CD4-positive, alpha-beta T cell (primary cell): Measurements from ENCODE around the gene CAPN9. TPM values are rescaled to one million over a fixed set of nuclear protein-coding genes. Genes with fewer than 3 reads are reported as not detected.

Source experiments
- ATAC-seq: fragments of 200-7000 bp; cut with Tn5 transposase; one replicate; pipeline ENCODE4 v1.10.0; 2022; ENCODE audit warnings: mild to moderate bottlenecking; ENCODE audit not compliant: poor library complexity
- CTCF ChIA-PET: fragments of 350-600 bp; sonication (Branson Sonifier 250); formaldehyde crosslinking; loops from one replicate; lab custom pipeline; 2021; ENCODE audit warnings: antibody characterized with exemption, inconsistent platforms; lab: Charles Lee
- POLR2A ChIA-PET: fragments of 350-600 bp; sonication (Branson Sonifier 250); formaldehyde crosslinking; loops from one replicate; lab custom pipeline; 2021; ENCODE audit warnings: antibody characterized with exemption, inconsistent platforms; lab: Charles Lee
- DNase-seq, 14 experiments: peaks; one replicate each; pipeline ENCODE4 v3.0.0-alpha.2; 2013 to 2020; ENCODE audit warnings: mixed read lengths in 2 of 14
- H3K27ac ChIP-seq, 2 donors: one replicate each; pipeline versions ENCODE4 v1.5.1 to v1.7.0; 2013; ENCODE audit warnings: low read length in 2 of 2, low read depth in 1 of 2, mild to moderate bottlenecking in 1 of 2
- H3K27me3 ChIP-seq, 2 experiments: 1 replicate in 1 of 2; 2 replicates in 1 of 2; pipeline versions ENCODE4 v1.6.1 to v1.7.0; 2013; ENCODE audit warnings: low read length in 2 of 2, control low read depth in 1 of 2, mild to moderate bottlenecking in 1 of 2, moderate library complexity in 1 of 2; ENCODE audit not compliant: insufficient read depth in 2 of 2, control insufficient read depth in 1 of 2
- H3K36me3 ChIP-seq: one replicate; pipeline ENCODE4 v1.6.1; 2013; ENCODE audit warnings: low read length, control low read depth; ENCODE audit not compliant: insufficient read depth
- H3K4me1 ChIP-seq: one replicate; pipeline ENCODE4 v1.6.1; 2013; ENCODE audit warnings: low read length, control low read depth; ENCODE audit not compliant: insufficient read depth
- H3K4me3 ChIP-seq: one replicate; pipeline ENCODE4 v1.5.1; 2013; ENCODE audit warnings: mild to moderate bottlenecking, low read length, moderate library complexity
- H3K9me3 ChIP-seq, 2 experiments: 1 replicate in 1 of 2; 2 replicates in 1 of 2; pipeline versions ENCODE4 v1.6.1 to v1.7.0; 2013; ENCODE audit warnings: low read length in 2 of 2, mild to moderate bottlenecking in 2 of 2, control low read depth in 1 of 2, moderate library complexity in 1 of 2; ENCODE audit not compliant: control insufficient read depth in 1 of 2, insufficient read depth in 1 of 2
- H3K27ac Mint-ChIP-seq: one replicate; pipeline ENCODE4 v1.8.0; 2020; ENCODE audit warnings: mixed read lengths
- H3K27me3 Mint-ChIP-seq: one replicate; pipeline ENCODE4 v1.8.0; 2021; ENCODE audit warnings: mixed read lengths
- H3K36me3 Mint-ChIP-seq: one replicate; pipeline ENCODE4 v1.8.0; 2021; ENCODE audit warnings: low read depth, mixed read lengths
- H3K4me1 Mint-ChIP-seq: one replicate; pipeline ENCODE4 v1.8.0; 2021; ENCODE audit warnings: low read depth, mixed read lengths
- H3K4me3 Mint-ChIP-seq: one replicate; pipeline ENCODE4 v1.8.0; 2020; ENCODE audit warnings: mild to moderate bottlenecking, mixed read lengths
- H3K9me3 Mint-ChIP-seq: one replicate; pipeline ENCODE4 v1.8.0; 2020; ENCODE audit warnings: mixed read lengths
- intact Hi-C, 2 experiments: fragments of 100-400 bp; cut with DNase I in 1 of 2; cut with micrococcal nuclease in 1 of 2; formaldehyde crosslinking; loops; one replicate each; pipeline versions ENCODE4 v1.15.1 to v1.9.0; 2023 to 2025; cut with DNase I, micrococcal nuclease
- total RNA-seq, 174 experiments: library from RNA in 2 of 174; stranded (reverse) in 2 of 174; gene quantifications; one replicate each; pipeline ENCODE4 v1.2.3 and lab custom pipeline; 2021 to 2026
- TF ChIP-seq, protein P1 (sequence below): fragments of 200-600 bp; IDR thresholded peaks from one replicate; pipeline ENCODE4 v1.8.0; 2022; ENCODE audit warnings: antibody characterized with exemption, mild to moderate bottlenecking

CAPN9 gene
- total RNA-seq, 2 experiments from 2014 or later = not detected

DNA sequence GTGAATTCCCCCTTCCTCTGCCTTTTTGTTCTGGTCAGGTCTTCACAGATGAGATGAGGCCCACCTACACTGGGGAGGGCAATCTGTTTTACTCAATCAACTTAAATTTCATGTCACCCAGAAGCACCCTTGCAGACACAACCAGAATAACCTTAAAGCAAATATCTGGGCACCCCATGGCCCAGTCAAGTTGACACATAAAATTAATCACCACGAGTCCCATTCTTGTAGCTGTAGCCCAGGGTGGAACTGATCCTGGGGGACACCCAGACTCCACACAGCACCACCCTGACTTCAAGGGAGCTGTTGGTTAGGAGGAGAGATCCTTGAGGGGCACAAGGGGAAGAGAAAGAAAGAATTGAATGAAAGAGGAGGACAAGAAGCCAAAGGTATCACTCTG lies 23.1 kb downstream of the CAPN9 start:
- POLR2A ChIA-PET = no interaction called here
- Histone ChIP-seq H3K4me1 (no peaks in the 10 kb centered on the region), H3K9me3 (peaks cover 0 to 3% of the 10 kb centered on the region in 2 experiments), H3K36me3 (no peaks in the 10 kb centered on the region), H3K4me3 (no peak overlapping the region), H3K27me3 (no peaks in the 10 kb centered on the region), H3K27ac (no peak overlapping the region)
- no peaks in the 10 kb centered on the region for H3K4me1 Mint-ChIP-seq
- intact Hi-C loops = no loop called here
- H3K27ac Mint-ChIP-seq = no peak overlapping the region
- no peak overlapping the region for H3K4me3 Mint-ChIP-seq
- no peak for DNase-seq
- no peaks in the 10 kb centered on the region for H3K36me3 Mint-ChIP-seq
- TF ChIP-seq, protein P1, sequence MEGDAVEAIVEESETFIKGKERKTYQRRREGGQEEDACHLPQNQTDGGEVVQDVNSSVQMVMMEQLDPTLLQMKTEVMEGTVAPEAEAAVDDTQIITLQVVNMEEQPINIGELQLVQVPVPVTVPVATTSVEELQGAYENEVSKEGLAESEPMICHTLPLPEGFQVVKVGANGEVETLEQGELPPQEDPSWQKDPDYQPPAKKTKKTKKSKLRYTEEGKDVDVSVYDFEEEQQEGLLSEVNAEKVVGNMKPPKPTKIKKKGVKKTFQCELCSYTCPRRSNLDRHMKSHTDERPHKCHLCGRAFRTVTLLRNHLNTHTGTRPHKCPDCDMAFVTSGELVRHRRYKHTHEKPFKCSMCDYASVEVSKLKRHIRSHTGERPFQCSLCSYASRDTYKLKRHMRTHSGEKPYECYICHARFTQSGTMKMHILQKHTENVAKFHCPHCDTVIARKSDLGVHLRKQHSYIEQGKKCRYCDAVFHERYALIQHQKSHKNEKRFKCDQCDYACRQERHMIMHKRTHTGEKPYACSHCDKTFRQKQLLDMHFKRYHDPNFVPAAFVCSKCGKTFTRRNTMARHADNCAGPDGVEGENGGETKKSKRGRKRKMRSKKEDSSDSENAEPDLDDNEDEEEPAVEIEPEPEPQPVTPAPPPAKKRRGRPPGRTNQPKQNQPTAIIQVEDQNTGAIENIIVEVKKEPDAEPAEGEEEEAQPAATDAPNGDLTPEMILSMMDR = no peak
- no peak for ATAC-seq
- H3K9me3 Mint-ChIP-seq = no peaks in the 10 kb centered on the region
- no peaks in the 10 kb centered on the region for H3K27me3 Mint-ChIP-seq
- CTCF ChIA-PET = no interaction called here

DNA sequence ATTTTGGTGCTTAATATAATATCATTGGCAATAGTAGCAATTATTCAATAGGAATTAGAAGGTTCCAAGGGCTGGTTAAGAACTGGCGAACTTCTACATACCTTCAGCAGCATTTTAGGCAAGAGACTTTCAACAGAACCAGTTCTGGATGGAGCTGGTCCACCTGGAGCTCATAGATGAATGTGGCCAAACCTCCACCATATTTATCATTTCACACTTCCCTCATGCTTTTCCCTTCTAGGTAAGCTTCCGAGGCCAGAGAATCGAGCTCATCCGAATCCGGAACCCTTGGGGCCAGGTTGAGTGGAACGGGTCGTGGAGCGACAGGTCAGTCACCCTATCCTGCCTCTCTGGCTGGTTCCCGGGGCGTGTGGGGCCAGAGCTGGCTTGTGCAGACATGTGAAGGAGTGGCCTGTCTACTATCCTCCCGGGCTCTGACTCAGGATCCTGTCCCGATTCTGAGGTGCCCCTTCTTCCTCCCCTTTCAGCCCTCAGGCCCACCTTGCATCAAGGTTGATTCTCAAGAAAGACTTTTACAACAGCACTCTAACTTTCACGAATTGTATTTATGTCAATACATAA lies 24.7 kb downstream of the CAPN9 start:
- DNase-seq (no peak), ATAC-seq (no peak)
- Mint-ChIP-seq H3K4me3 (no peak overlapping the region), H3K36me3 (no peaks in the 10 kb centered on the region), H3K27ac (no peak overlapping the region), H3K4me1 (no peaks in the 10 kb centered on the region), H3K9me3 (no peaks in the 10 kb centered on the region), H3K27me3 (no peaks in the 10 kb centered on the region)
- intact Hi-C loops = no loop called here
- Histone ChIP-seq H3K9me3 (peaks cover 0 to 3% of the 10 kb centered on the region in 2 experiments), H3K27me3 (no peaks in the 10 kb centered on the region), H3K36me3 (no peaks in the 10 kb centered on the region), H3K27ac (no peak overlapping the region), H3K4me3 (no peak overlapping the region), H3K4me1 (no peaks in the 10 kb centered on the region)
- TF ChIP-seq, protein P1 = no peak
- ChIA-PET CTCF (no interaction called here), POLR2A (no interaction called here)

GRCh38 chr1:230772457-230773395 lies 25.5 kb downstream of the CAPN9 start:
- Histone ChIP-seq H3K27ac (no peak overlapping the region), H3K4me1 (no peaks in the 10 kb centered on the region), H3K9me3 (peaks cover 0 to 3% of the 10 kb centered on the region in 2 experiments), H3K4me3 (no peak overlapping the region), H3K36me3 (no peaks in the 10 kb centered on the region), H3K27me3 (peaks cover 0 to 2% of the 10 kb centered on the region in 2 experiments)
- no peak overlapping the region for H3K27ac Mint-ChIP-seq
- TF ChIP-seq, protein P1 = no peak
- POLR2A ChIA-PET = no interaction called here
- ATAC-seq (no peak), DNase-seq (no peak)
- no peaks in the 10 kb centered on the region for H3K36me3 Mint-ChIP-seq
- no peaks in the 10 kb centered on the region for H3K4me1 Mint-ChIP-seq
- CTCF ChIA-PET = no interaction called here
- intact Hi-C loops = no loop called here
- no peak overlapping the region for H3K4me3 Mint-ChIP-seq
- H3K9me3 Mint-ChIP-seq = no peaks in the 10 kb centered on the region
- H3K27me3 Mint-ChIP-seq = no peaks in the 10 kb centered on the region
